K562 (cell line): ENCODE results near the gene TMEM101. TPM values are rescaled to one million over a fixed set of nuclear protein-coding genes. Genes with fewer than 3 reads are reported as not detected.

Source experiments
- ATAC-seq: fragments of 200-7000 bp; cut with Tn5 transposase; 3 replicates; pipeline ENCODE4 v1.9.1; 2020; ENCODE audit warnings: moderate library complexity
- BruUV-seq: library from RNA; stranded (reverse); fragments of 400-500 nt; replicated peaks from 2 replicates; lab custom pipeline; 2021; lab: Mats Ljungman, UMichigan
- CTCF ChIA-PET: fragments of 300-600 bp; formaldehyde crosslinking; extraction: SDS; loops from one replicate; lab custom pipeline; 2021; ENCODE audit warnings: low intra/inter-chr PET ratio; lab: Yijun Ruan, JAX
- POLR2A ChIA-PET: fragments of 300-600, 350-650 bp; sonication (Branson Sonifier 250); formaldehyde crosslinking; extraction: SDS; loops from one replicate; lab custom pipeline; 2021; ENCODE audit warnings: antibody characterized with exemption, inconsistent platforms; lab: Yijun Ruan, JAX
- DNase-seq, 4 experiments: peaks; one replicate each; pipeline versions ENCODE4 v3.0.0 to v3.0.0-alpha.2; 2011 to 2018; ENCODE audit warnings: low spot score in 3 of 4, mixed read lengths in 3 of 4; ENCODE audit errors: extremely low read depth in 1 of 4
- FAIRE-seq: peaks from 2 replicates; lab custom pipeline; 2011; peaks lifted over from hg19 to GRCh38; lab: Jason Lieb, UNC
- H2AFZ ChIP-seq: 2 replicates; pipeline ENCODE4 v1.6.0; 2011; ENCODE audit warnings: low read depth, low read length, control low read depth, inconsistent platforms
- H3K27ac ChIP-seq: fragments of 200-600 bp; 3 replicates; pipeline ENCODE4 v1.8.0; 2011; ENCODE audit warnings: low read depth, mild to moderate bottlenecking, control low read depth, inconsistent platforms, low read length, moderate library complexity, mixed read lengths; ENCODE audit errors: extremely low read depth
- H3K27me3 ChIP-seq, 2 experiments: fragments of 300-600 bp in 1 of 2; 2 replicates in 1 of 2; 3 replicates in 1 of 2; pipeline versions ENCODE4 v1.6.0 to v1.8.0; 2011; ENCODE audit warnings: inconsistent platforms in 2 of 2, low read length in 2 of 2, mild to moderate bottlenecking in 1 of 2, mixed read lengths in 1 of 2, moderate library complexity in 1 of 2; ENCODE audit not compliant: control insufficient read depth in 2 of 2, insufficient read depth in 2 of 2
- H3K36me3 ChIP-seq: fragments of 300-600 bp; 3 replicates; pipeline ENCODE4 v1.8.0; 2011; ENCODE audit warnings: mild to moderate bottlenecking, low read length, inconsistent platforms; ENCODE audit not compliant: control insufficient read depth, insufficient read depth
- H3K4me1 ChIP-seq, 2 experiments: fragments of 200-600 bp in 1 of 2; replicated peaks in 1 of 2; 2 replicates in 1 of 2; 3 replicates in 1 of 2; pipeline versions ENCODE4 v1.5.1 to v1.8.0; 2011; ENCODE audit warnings: inconsistent platforms in 2 of 2, low read length in 2 of 2, mild to moderate bottlenecking in 1 of 2, mixed read lengths in 1 of 2, moderate library complexity in 1 of 2; ENCODE audit not compliant: control insufficient read depth in 2 of 2, insufficient read depth in 2 of 2
- H3K4me2 ChIP-seq: 2 replicates; pipeline ENCODE4 v1.6.1; 2011; ENCODE audit warnings: low read length, control low read depth, inconsistent platforms, mixed read lengths; ENCODE audit not compliant: insufficient read depth
- H3K4me3 ChIP-seq: fragments of 200-600 bp; sonication (generic), shearing (Covaris generic); 2 replicates; pipeline ENCODE4 v1.5.1; 2016; ENCODE audit warnings: control low read depth, inconsistent platforms
- H3K79me2 ChIP-seq: fragments of 200-600 bp; 3 replicates; pipeline ENCODE4 v1.8.0; 2011; ENCODE audit warnings: low read length, inconsistent platforms; ENCODE audit not compliant: control insufficient read depth, insufficient read depth
- H3K9ac ChIP-seq, 2 experiments: 2 replicates each; pipeline versions ENCODE4 v1.6.0 to v1.6.1; 2011; ENCODE audit warnings: low read depth in 2 of 2, low read length in 2 of 2, control low read depth in 1 of 2, inconsistent platforms in 1 of 2, mild to moderate bottlenecking in 1 of 2, mixed read lengths in 1 of 2; ENCODE audit not compliant: insufficient read depth in 1 of 2
- H3K9me1 ChIP-seq: one replicate; pipeline ENCODE4 v1.6.0; 2011; ENCODE audit warnings: inconsistent platforms, mild to moderate bottlenecking, low read length, moderate library complexity; ENCODE audit not compliant: control insufficient read depth, insufficient read depth
- H3K9me3 ChIP-seq: replicated peaks from 2 replicates; pipeline ENCODE4 v1.5.1; 2011; ENCODE audit warnings: low read depth, low read length, inconsistent platforms; ENCODE audit not compliant: control insufficient read depth, insufficient read depth
- H4K20me1 ChIP-seq: replicated peaks from 2 replicates; pipeline ENCODE4 v1.6.1; 2011; ENCODE audit warnings: low read length, inconsistent platforms, mixed read lengths; ENCODE audit not compliant: control insufficient read depth, insufficient read depth
- CREB1 ChIP-seq, 2 experiments: sonication (generic) in 1 of 2; formaldehyde crosslinking in 1 of 2; IDR thresholded peaks; 2 replicates each; pipeline versions ENCODE4 v1.6.1 to v1.8.0; 2012 to 2022; ENCODE audit warnings: inconsistent platforms in 1 of 2, mild to moderate bottlenecking in 1 of 2, missing genetic modification reagents in 1 of 2, moderate library complexity in 1 of 2
- HDAC6 ChIP-seq: IDR thresholded peaks from 2 replicates; pipeline ENCODE4 v1.6.1; 2012; ENCODE audit warnings: low read depth, mild to moderate bottlenecking, control low read depth, inconsistent platforms, low read length, moderate library complexity
- HNRNPH1 ChIP-seq: fragments of 200-400 bp; formaldehyde crosslinking; optimal IDR thresholded peaks from 2 replicates; pipeline ENCODE3; 2017; ENCODE audit warnings: low read depth, mild to moderate bottlenecking, low read length, moderate library complexity
- MECOM ChIP-seq: fragments of 250-450 bp; sonication (Bioruptor Pico); IDR thresholded peaks from 2 replicates; pipeline ENCODE4 v1.8.0; 2022; ENCODE audit warnings: inconsistent platforms
- NFRKB ChIP-seq: fragments of 450-650 bp; IDR thresholded peaks from 2 replicates; pipeline ENCODE4 v1.6.1; 2016; ENCODE audit warnings: low read depth
- NRF1 ChIP-seq, 2 experiments: fragments of 450-650 bp; IDR thresholded peaks in 1 of 2; conservative IDR thresholded peaks in 1 of 2; 2 replicates each; pipeline ENCODE4 v1.6.1; 2014; ENCODE audit warnings: mild to moderate bottlenecking in 2 of 2
- RBM17 ChIP-seq: fragments of 200-400 bp; formaldehyde crosslinking; IDR thresholded peaks from 2 replicates; pipeline ENCODE4 v1.6.1; 2017; ENCODE audit warnings: low read depth, mild to moderate bottlenecking, low read length, borderline replicate concordance
- RBM25 ChIP-seq: fragments of 200-400 bp; formaldehyde crosslinking; IDR thresholded peaks from 2 replicates; pipeline ENCODE4 v1.6.1; 2018; ENCODE audit warnings: low read length, low read depth, moderate library complexity; ENCODE audit not compliant: severe bottlenecking
- SP1 ChIP-seq: sonication (generic); formaldehyde crosslinking; IDR thresholded peaks from 2 replicates; pipeline ENCODE4 v1.8.1; 2022; ENCODE audit warnings: mild to moderate bottlenecking, missing genetic modification reagents
- U2AF1 ChIP-seq: fragments of 200-400 bp; formaldehyde crosslinking; optimal IDR thresholded peaks from 2 replicates; pipeline ENCODE3; 2017; ENCODE audit warnings: mild to moderate bottlenecking, low read depth, low read length, moderate library complexity
- ZNF41 ChIP-seq: fragments of 250-450 bp; sonication (Bioruptor Pico); conservative IDR thresholded peaks from 2 replicates; pipeline ENCODE4 v1.4.0; 2020; ENCODE audit warnings: mild to moderate bottlenecking
- WGBS: fragments of 100-300 bp; shearing (Covaris generic); methylation state at CpG from one replicate; pipeline ENCODE4 v1.1.6; 2016; ENCODE audit warnings: low coverage, mixed read lengths; ENCODE audit not compliant: insufficient coverage; ENCODE audit errors: missing lambda C conversion rate; 5-methylcytosine and 5-hydroxymethylcytosine counted together
- in situ Hi-C: fragments of 300-500 bp; cut with MboI; formaldehyde crosslinking; loops from 4 replicates; pipeline ENCODE4 v1.15.0; 2018; ENCODE audit warnings: inconsistent platforms, mixed read lengths
- intact Hi-C: fragments of 100-400 bp; cut with micrococcal nuclease; formaldehyde crosslinking; loops from 2 replicates; pipeline ENCODE4 v1.14.2; 2022
- polyA plus RNA-seq, 8 experiments: library from polyadenylated mRNA; depleted of rRNA in 4 of 8; stranded (reverse) in 5 of 8; unstranded in 3 of 8; fragments of >200 nt; fragmentation: Nextera tagmentation in 2 of 8; fragmentation: Illumina TruSeq in 1 of 8; extraction: Ambion mirVana in 2 of 8; extraction: Trizol in 1 of 8; gene quantifications; 2 replicates each; pipeline versions ENCODE4 v1.2.1 to v1.2.3, GENCODE V29; 2011 to 2014; ENCODE audit warnings: inconsistent platforms in 1 of 8, missing spikeins in 1 of 8
- total RNA-seq, 7 experiments: library from RNA; depleted of rRNA in 6 of 7; stranded (reverse); fragments of >200 nt in 6 of 7; fragmentation: Illumina TruSeq in 2 of 7; extraction: Trizol in 2 of 7; gene quantifications; 2 replicates each; pipeline versions ENCODE4 v1.2.1 to v1.2.3, GENCODE V29; 2011 to 2021; ENCODE audit warnings: low replicate concordance in 1 of 7

TMEM101 gene
- total and polyA plus RNA-seq, 9 of the 15 experiments (the other 6 are each of a cell fraction or from before 2014, with no cell fraction given), result 21.2 to 110 (median 37.8) TPM

GRCh38 chr17:44001461-44001920, 13.3 kb downstream of the TMEM101 start:
- peaks cover 9 to 25% of the 10 kb centered on the region in 2 experiments for H3K4me1 ChIP-seq
- POLR2A ChIA-PET, result no interaction called here
- DNase-seq (no peak), ATAC-seq (no peak), FAIRE-seq (no peak)
- no peaks in the 10 kb centered on the region for H3K79me2 ChIP-seq
- intact Hi-C loops (no loop called here), in situ Hi-C loops (no loop called here)
- TF ChIP-seq RBM17 (no peak), RBM25 (no peak), ZNF41 (CRISPR knock-in tag) (no peak), U2AF1 (no peak), NFRKB (no peak), HDAC6 (no peak), NRF1 (conservative IDR thresholded peaks at IDR 0.05 in 1 of 2, IDR thresholded peaks at IDR 0.05 in 1 of 2) (no peak), MECOM (CRISPR knock-in tag) (no peak), HNRNPH1 (no peak), SP1 (CRISPR knock-in tag) (no peak), CREB1 (IDR thresholded peaks at IDR 0.05) (no peak), CREB1 (CRISPR knock-in tag; IDR thresholded peaks at IDR 0.05) (no peak)
- BruUV-seq, result no TSS peak
- 63% methylated on average over 2 of the region's 2 CpGs for WGBS
- H3K27me3 ChIP-seq, result no peaks in the 10 kb centered on the region; a peak in 1 of 5 replicates
- no peak overlapping the region for H3K27ac ChIP-seq
- H2AFZ ChIP-seq, result no peak overlapping the region
- H3K9me3 ChIP-seq, result no peaks in the 10 kb centered on the region
- no peaks in the 10 kb centered on the region for H3K9me1 ChIP-seq
- H3K4me2 ChIP-seq, result no peak overlapping the region
- no peaks in the 10 kb centered on the region for H4K20me1 ChIP-seq
- no peak overlapping the region for H3K4me3 ChIP-seq
- no peaks in the 10 kb centered on the region for H3K36me3 ChIP-seq
- CTCF ChIA-PET, result no interaction called here
- H3K9ac ChIP-seq, result no peak overlapping the region
